Sigmoid colon (tissue), 7 donors: ENCODE measurements around the gene DYTN. TPM values are rescaled to one million over a fixed set of nuclear protein-coding genes. Genes with fewer than 3 reads are reported as not detected.
"Not testable (repeated sequence)": the region's sequence is repeated elsewhere in the genome, so short reads cannot be mapped to it uniquely, and the experiment has no call there.

Experiments used
- DNase-seq: peaks from one replicate; pipeline ENCODE4 v3.0.0-alpha.2; 2019
- H3K27ac ChIP-seq, 4 donors: fragments of 200-600 bp; sonication (generic); one replicate each; pipeline ENCODE4 v1.5.1; 2016 to 2019; ENCODE audit warnings: mild to moderate bottlenecking in 1 of 4
- H3K27me3 ChIP-seq, 3 donors: fragments of 200-600 bp; sonication (generic); one replicate each; pipeline ENCODE4 v1.5.1; 2019; ENCODE audit warnings: mild to moderate bottlenecking in 1 of 3
- H3K36me3 ChIP-seq, 4 donors: fragments of 200-600 bp; sonication (generic); one replicate each; pipeline ENCODE4 v1.5.1; 2016 to 2019
- H3K4me1 ChIP-seq, 4 donors: fragments of 200-600 bp; sonication (generic); one replicate each; pipeline ENCODE4 v1.5.1; 2017 to 2019
- H3K4me3 ChIP-seq, 4 donors: fragments of 200-600 bp; sonication (generic); one replicate each; pipeline ENCODE4 v1.5.1; 2017 to 2019; ENCODE audit warnings: mild to moderate bottlenecking in 2 of 4, moderate library complexity in 1 of 4
- H3K9me3 ChIP-seq, 4 donors: fragments of 200-600 bp in 3 of 4; sonication (generic) in 3 of 4; one replicate each; pipeline versions ENCODE4 v1.5.1 to v1.6.1; 2013 to 2019
- CTCF ChIP-seq, 4 experiments: fragments of 450-650 bp in 3 of 4; fragments of 200-600 bp in 1 of 4; IDR thresholded peaks; one replicate each; pipeline ENCODE4 v1.5.1; 2016 to 2019; ENCODE audit warnings: antibody characterized with exemption in 4 of 4, mild to moderate bottlenecking in 3 of 4, moderate library complexity in 2 of 4
- EP300 ChIP-seq, 4 donors: sonication (generic); formaldehyde crosslinking; IDR thresholded peaks; one replicate each; pipeline ENCODE4 v1.6.1; 2017; ENCODE audit warnings: antibody characterized with exemption in 4 of 4
- POLR2A ChIP-seq, 2 donors: fragments of 450-650 bp; IDR thresholded peaks; one replicate each; pipeline ENCODE4 v1.6.1; 2016; ENCODE audit warnings: antibody characterized with exemption in 2 of 2, mild to moderate bottlenecking in 2 of 2, moderate library complexity in 2 of 2
- POLR2AphosphoS5 ChIP-seq, 4 donors: sonication (generic); formaldehyde crosslinking; IDR thresholded peaks; one replicate each; pipeline ENCODE4 v1.6.1; 2017; ENCODE audit warnings: antibody characterized with exemption in 4 of 4
- WGBS, 2 donors: extraction: QIAGEN DNeasy Blood & Tissue Kit; methylation state at CpG; one replicate each; pipeline ENCODE4 v1.1.7; 2013; 5-methylcytosine and 5-hydroxymethylcytosine counted together
- intact Hi-C: fragments of 100-400 bp; cut with DNase I; formaldehyde crosslinking; loops from one replicate; pipeline ENCODE4 v1.15.1; 2023
- polyA plus RNA-seq, 3 donors: library from polyadenylated mRNA; stranded (reverse); fragments of 200-250 nt; gene quantifications; one replicate each; pipeline ENCODE4 v1.2.3, GENCODE V29; 2013
- total RNA-seq, 4 donors: library from RNA; depleted of rRNA; stranded (reverse); fragments of >200 nt; gene quantifications; one replicate each; pipeline ENCODE4 v1.1.0, GENCODE V29; 2016
- donor health status: healthy with polysubstance abuse.
- donor health status: Bipolar disorder and iron deficiency.
- donor health status: healthy.

DYTN gene
- total and polyA plus RNA-seq, 7 donors, result not detected

GRCh38 chr2:206728277-206729199 is 10.3 kb upstream of the DYTN start:
- Histone ChIP-seq H3K27ac (no peak overlapping the region), H3K36me3 (no peaks in the 10 kb centered on the region), H3K27me3 (no peaks in the 10 kb centered on the region), H3K4me1 (no peaks in the 10 kb centered on the region), H3K9me3 (no peaks in the 10 kb centered on the region), H3K4me3 (no peak overlapping the region)
- intact Hi-C loops, result no loop called here
- DNase-seq, result no peak
- 74 to 85% methylated on average over 7 of the region's 7 CpGs for WGBS, 2 donors
- TF ChIP-seq POLR2AphosphoS5 (IDR thresholded peaks at IDR 0.05), result no peak
- no peak for TF ChIP-seq CTCF (IDR thresholded peaks at IDR 0.05)
- TF ChIP-seq POLR2A (IDR thresholded peaks at IDR 0.05), result no peak
- no peak for TF ChIP-seq EP300 (IDR thresholded peaks at IDR 0.05)

- Histone ChIP-seq H3K36me3 (no peaks in the 10 kb centered on the region), H3K27me3 (no peaks in the 10 kb centered on the region), H3K9me3 (no peaks in the 10 kb centered on the region), H3K27ac (no peak overlapping the region), H3K4me1 (no peaks in the 10 kb centered on the region), H3K4me3 (no peak overlapping the region)
- WGBS, 2 donors, result 77 to 92% methylated on average over 2 of the region's 2 CpGs
- no peak for TF ChIP-seq POLR2AphosphoS5 (IDR thresholded peaks at IDR 0.05)
- TF ChIP-seq EP300 (IDR thresholded peaks at IDR 0.05), result no peak
- TF ChIP-seq POLR2A (IDR thresholded peaks at IDR 0.05), result no peak
- no peak for TF ChIP-seq CTCF (IDR thresholded peaks at IDR 0.05)
- intact Hi-C loops, result no loop called here
- no peak for DNase-seq
Measured at GRCh38 chr2:206727287-206727686, 9.1 kb upstream of the DYTN start.

- no peak for DNase-seq
- H3K9me3 ChIP-seq, result no peaks in the 10 kb centered on the region
- H3K4me1 ChIP-seq, result no peaks in the 10 kb centered on the region
- WGBS, 2 donors, result 94% methylated on average over 1 of the region's 1 CpG
- H3K36me3 ChIP-seq, result no peaks in the 10 kb centered on the region
- H3K27me3 ChIP-seq, result no peaks in the 10 kb centered on the region
- TF ChIP-seq POLR2AphosphoS5 (IDR thresholded peaks at IDR 0.05) (no peak), POLR2A (IDR thresholded peaks at IDR 0.05) (no peak), EP300 (IDR thresholded peaks at IDR 0.05) (no peak), CTCF (IDR thresholded peaks at IDR 0.05) (no peak)
- no peak overlapping the region for H3K4me3 ChIP-seq
- no peak overlapping the region for H3K27ac ChIP-seq
- intact Hi-C loops, result no loop called here
Measured at GRCh38 chr2:206723288-206723687, 5.1 kb upstream of the DYTN start.

GRCh38 chr2:206721256-206721920 is 3.2 kb upstream of the DYTN start:
- TF ChIP-seq POLR2A (IDR thresholded peaks at IDR 0.05), result no peak
- no peak for TF ChIP-seq EP300 (IDR thresholded peaks at IDR 0.05)
- Histone ChIP-seq H3K27me3 (no peaks in the 10 kb centered on the region), H3K27ac (no peak overlapping the region), H3K36me3 (no peaks in the 10 kb centered on the region), H3K4me3 (no peak overlapping the region), H3K9me3 (no peaks in the 10 kb centered on the region), H3K4me1 (no peaks in the 10 kb centered on the region)
- intact Hi-C loops, result no loop called here
- 67 to 92% methylated on average over 4 of the region's 4 CpGs for WGBS, 2 donors
- no peak for DNase-seq

GRCh38 chr2:206716623-206717022 is 1.6 kb downstream of the DYTN start:
- no peaks in the 10 kb centered on the region for H3K9me3 ChIP-seq
- intact Hi-C loops, result no loop called here
- no peak for TF ChIP-seq POLR2AphosphoS5 (IDR thresholded peaks at IDR 0.05)
- TF ChIP-seq CTCF (IDR thresholded peaks at IDR 0.05), result no peak
- no peak for TF ChIP-seq EP300 (IDR thresholded peaks at IDR 0.05)
- TF ChIP-seq POLR2A (IDR thresholded peaks at IDR 0.05), result no peak
- H3K4me1 ChIP-seq, result no peaks in the 10 kb centered on the region
- DNase-seq, result no peak
- H3K27ac ChIP-seq, result no peak overlapping the region
- 91% methylated on average over 3 of the region's 3 CpGs for WGBS, 2 donors
- H3K4me3 ChIP-seq, result no peak overlapping the region
- no peaks in the 10 kb centered on the region for H3K27me3 ChIP-seq
- no peaks in the 10 kb centered on the region for H3K36me3 ChIP-seq

- H3K9me3 ChIP-seq, H3K27ac ChIP-seq, DNase-seq, H3K4me3 ChIP-seq, intact Hi-C loops, H3K4me1 ChIP-seq, H3K36me3 ChIP-seq, H3K27me3 ChIP-seq: not testable (repeated sequence)
- 84 to 88% methylated on average over 4 of the region's 4 CpGs for WGBS, 2 donors
Measured at GRCh38 chr2:206715183-206715582, 3.0 kb downstream of the DYTN start.
